HEK293 (cell line): ENCODE data around the gene FRMD4A.

Experiments
- CTCF ChIA-PET: fragments of 350-600 bp; formaldehyde crosslinking; extraction: SDS; loops from one replicate; lab custom pipeline; 2021; ENCODE audit warnings: antibody characterized with exemption; lab: Yijun Ruan, JAX
- POLR2A ChIA-PET: fragments of 300-600 bp; formaldehyde crosslinking; extraction: SDS; loops from one replicate; lab custom pipeline; 2020; ENCODE audit warnings: antibody characterized with exemption, inconsistent platforms; lab: Yijun Ruan, JAX
- H3K27ac ChIP-seq: fragments of 200-500 bp; sonication (Bioruptor generic); 2 replicates; pipeline ENCODE4 v1.5.1; 2014; ENCODE audit warnings: low read depth, low read length, control low read depth, inconsistent platforms; ENCODE audit errors: extremely low read depth
- H3K36me3 ChIP-seq, 2 experiments: fragments of 200-500 bp in 1 of 2; sonication (Bioruptor generic) in 1 of 2; 1 replicate in 1 of 2; 2 replicates in 1 of 2; pipeline ENCODE4 v1.5.1; 2014 to 2017; ENCODE audit warnings: inconsistent platforms in 2 of 2, low read length in 2 of 2; ENCODE audit not compliant: control insufficient read depth in 2 of 2, insufficient read depth in 1 of 2
- H3K4me1 ChIP-seq: fragments of 200-500 bp; sonication (Bioruptor generic); 2 replicates; pipeline ENCODE4 v1.5.1; 2014; ENCODE audit warnings: mild to moderate bottlenecking, low read length, inconsistent platforms; ENCODE audit not compliant: control insufficient read depth, insufficient read depth
- H3K4me3 ChIP-seq: 2 replicates; pipeline ENCODE4 v1.5.1; 2011; ENCODE audit warnings: low read depth, mild to moderate bottlenecking, control low read depth, low read length, moderate library complexity
- H3K9me3 ChIP-seq: fragments of 200-500 bp; sonication (Bioruptor generic); 2 replicates; pipeline ENCODE4 v1.5.1; 2014; ENCODE audit warnings: low read depth, low read length, inconsistent platforms; ENCODE audit not compliant: control insufficient read depth, insufficient read depth
- BCL6B ChIP-seq: fragments of 450-650 bp; formaldehyde crosslinking; IDR thresholded peaks from 2 replicates; pipeline ENCODE4 v1.5.1; 2017; ENCODE audit warnings: missing biosample characterization, missing genetic modification characterization
- ELK4 ChIP-seq: IDR thresholded peaks from 2 replicates; pipeline ENCODE4 v1.6.1; 2011; ENCODE audit warnings: mild to moderate bottlenecking, low read depth, low read length, borderline replicate concordance
- GLI4 ChIP-seq: fragments of 450-650 bp; formaldehyde crosslinking; IDR thresholded peaks from 2 replicates; pipeline ENCODE4 v1.5.1; 2016; ENCODE audit warnings: missing biosample characterization, missing genetic modification characterization
- HIC1 ChIP-seq: fragments of 450-650 bp; formaldehyde crosslinking; IDR thresholded peaks from 2 replicates; pipeline ENCODE4 v1.5.1; 2016; ENCODE audit warnings: missing biosample characterization, missing genetic modification characterization
- KLF16 ChIP-seq: fragments of 450-650 bp; formaldehyde crosslinking; IDR thresholded peaks from 2 replicates; pipeline ENCODE4 v1.5.1; 2017; ENCODE audit warnings: missing biosample characterization, missing genetic modification characterization
- MYNN ChIP-seq: fragments of 450-650 bp; formaldehyde crosslinking; IDR thresholded peaks from 2 replicates; pipeline ENCODE4 v1.5.1; 2016; ENCODE audit warnings: missing biosample characterization, missing genetic modification characterization, borderline replicate concordance
- PRDM10 ChIP-seq: fragments of 450-650 bp; formaldehyde crosslinking; IDR thresholded peaks from 2 replicates; pipeline ENCODE4 v1.5.1; 2016; ENCODE audit warnings: missing biosample characterization, missing genetic modification characterization
- ZNF133 ChIP-seq: fragments of 450-650 bp; formaldehyde crosslinking; IDR thresholded peaks from 2 replicates; pipeline ENCODE4 v1.5.1; 2016; ENCODE audit warnings: missing biosample characterization, missing genetic modification characterization
- ZNF169 ChIP-seq: fragments of 450-650 bp; formaldehyde crosslinking; IDR thresholded peaks from 2 replicates; pipeline ENCODE4 v1.5.1; 2016; ENCODE audit warnings: missing biosample characterization, missing genetic modification characterization
- ZNF221 ChIP-seq: fragments of 450-650 bp; formaldehyde crosslinking; IDR thresholded peaks from 2 replicates; pipeline ENCODE4 v1.5.1; 2017; ENCODE audit warnings: missing biosample characterization, missing genetic modification characterization, borderline replicate concordance
- ZNF24 ChIP-seq: fragments of 450-650 bp; formaldehyde crosslinking; IDR thresholded peaks from 2 replicates; pipeline ENCODE4 v1.5.1; 2016; ENCODE audit warnings: missing biosample characterization, missing genetic modification characterization
- ZNF302 ChIP-seq: fragments of 450-650 bp; formaldehyde crosslinking; IDR thresholded peaks from 2 replicates; pipeline ENCODE4 v1.5.1; 2016; ENCODE audit warnings: missing biosample characterization, missing genetic modification characterization, low read depth
- ZNF37A ChIP-seq: fragments of 450-650 bp; IDR thresholded peaks from 2 replicates; pipeline ENCODE4 v1.5.1; 2018; ENCODE audit warnings: missing biosample characterization, missing genetic modification characterization
- ZNF404 ChIP-seq: fragments of 450-650 bp; formaldehyde crosslinking; IDR thresholded peaks from 2 replicates; pipeline ENCODE4 v1.5.1; 2017; ENCODE audit warnings: missing biosample characterization, missing genetic modification characterization
- ZNF426 ChIP-seq: fragments of 450-650 bp; formaldehyde crosslinking; IDR thresholded peaks from 2 replicates; pipeline ENCODE4 v1.5.1; 2017; ENCODE audit warnings: missing biosample characterization, missing genetic modification characterization, mild to moderate bottlenecking, inconsistent platforms, moderate library complexity
- ZNF561 ChIP-seq: fragments of 450-650 bp; IDR thresholded peaks from 2 replicates; pipeline ENCODE4 v1.5.1; 2018; ENCODE audit warnings: missing biosample characterization, missing genetic modification characterization, borderline replicate concordance
- ZNF623 ChIP-seq: fragments of 450-650 bp; formaldehyde crosslinking; IDR thresholded peaks from 2 replicates; pipeline ENCODE4 v1.5.1; 2016; ENCODE audit warnings: missing biosample characterization, missing genetic modification characterization
- ZNF639 ChIP-seq: fragments of 450-650 bp; formaldehyde crosslinking; IDR thresholded peaks from 2 replicates; pipeline ENCODE4 v1.5.1; 2016; ENCODE audit warnings: missing biosample characterization, missing genetic modification characterization
- ZNF791 ChIP-seq: fragments of 450-650 bp; formaldehyde crosslinking; IDR thresholded peaks from 2 replicates; pipeline ENCODE4 v1.5.1; 2016; ENCODE audit warnings: missing biosample characterization, missing genetic modification characterization

The FRMD4A gene

DNA sequence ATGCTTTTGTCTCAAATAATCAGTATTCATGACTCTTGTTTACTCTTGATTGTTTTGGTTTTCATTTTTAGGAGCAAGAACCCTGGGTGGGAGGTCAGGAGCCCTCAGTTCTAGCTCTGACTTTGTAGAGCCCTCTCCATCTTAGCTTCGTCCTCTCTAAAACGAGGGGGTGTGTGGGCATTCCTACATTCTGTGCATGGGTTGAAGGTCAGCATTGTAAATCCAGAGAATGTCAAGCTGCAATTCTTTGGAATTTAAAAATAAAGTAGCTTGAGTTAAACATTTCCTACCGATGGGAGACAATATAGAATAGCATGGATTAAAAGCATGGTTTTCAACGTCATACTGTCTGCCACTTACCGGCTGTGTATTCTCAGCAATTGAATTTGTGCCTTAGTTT lies 615.6 kb downstream of the FRMD4A start:
- Histone ChIP-seq H3K4me1 (0 out of 2 replicates have a peak, but pooled peaks cover 2% of the 10 kb centered on the region), H3K36me3 (no peaks in the 10 kb centered on the region), H3K4me3 (no peak overlapping the region), H3K27ac (no peak overlapping the region), H3K9me3 (no peaks in the 10 kb centered on the region)
- ChIA-PET POLR2A (interaction anchor here (0.6 kb wide), 1 partner anchor 39 kb away, joined by 3 read pairs; no protein-coding TSS in a partner anchor), CTCF (interaction anchor here (0.6 to 1.2 kb wide), 2 partner anchors 55 to 124 kb away, joined by 4 read pairs; no protein-coding TSS in a partner anchor)
- no peak for TF ChIP-seq ZNF169 (tag by site-specific recombination)
- TF ChIP-seq ELK4: no peak
- TF ChIP-seq ZNF37A: no peak
- no peak for TF ChIP-seq ZNF404
- no peak for TF ChIP-seq HIC1 (tag by site-specific recombination)
- no peak for TF ChIP-seq KLF16 (tag by site-specific recombination)
- no peak for TF ChIP-seq ZNF24 (tag by site-specific recombination)
- no peak for TF ChIP-seq ZNF639
- no peak for TF ChIP-seq ZNF561 (tag by site-specific recombination)
- no peak for TF ChIP-seq GLI4 (tag by site-specific recombination)
- no peak for TF ChIP-seq PRDM10 (tag by site-specific recombination)
- TF ChIP-seq ZNF791 (tag by site-specific recombination): no peak
- no peak for TF ChIP-seq ZNF302 (tag by site-specific recombination)
- TF ChIP-seq BCL6B (tag by site-specific recombination): no peak
- TF ChIP-seq ZNF426 (tag by site-specific recombination): no peak
- no peak for TF ChIP-seq ZNF221 (tag by site-specific recombination)
- TF ChIP-seq ZNF623 (tag by site-specific recombination): no peak
- no peak for TF ChIP-seq ZNF133 (tag by site-specific recombination)
- TF ChIP-seq MYNN (tag by site-specific recombination): no peak
